Spinal cord (tissue), 10 donors: ENCODE results near the gene SHISA9. TPM values are rescaled to one million over a fixed set of nuclear protein-coding genes. Genes with fewer than 3 reads are reported as not detected.

ENCODE experiments used
- DNase-seq, 6 donors: peaks; one replicate each; pipeline versions ENCODE4 v3.0.0 to v3.0.0-alpha.2; 2013 to 2015; ENCODE audit warnings: low spot score in 6 of 6, low read depth in 4 of 6
- H3K27ac ChIP-seq: one replicate; pipeline ENCODE4 v1.5.1; 2013; ENCODE audit warnings: low read depth, low read length, control low read depth
- H3K27me3 ChIP-seq: one replicate; pipeline ENCODE4 v1.6.1; 2013; ENCODE audit warnings: low read length; ENCODE audit not compliant: control insufficient read depth, insufficient read depth
- H3K36me3 ChIP-seq: one replicate; pipeline ENCODE4 v1.6.1; 2013; ENCODE audit warnings: low read length; ENCODE audit not compliant: control insufficient read depth, insufficient read depth
- H3K4me1 ChIP-seq: one replicate; pipeline ENCODE4 v1.6.1; 2013; ENCODE audit warnings: low read length; ENCODE audit not compliant: control insufficient read depth, insufficient read depth
- H3K4me3 ChIP-seq: one replicate; pipeline ENCODE4 v1.5.1; 2013; ENCODE audit warnings: low read depth, low read length, control low read depth
- H3K9me3 ChIP-seq: one replicate; pipeline ENCODE4 v1.6.1; 2013; ENCODE audit warnings: low read length; ENCODE audit not compliant: control insufficient read depth, insufficient read depth
- whole genome bisulfite sequencing: methylation state at CpG from one replicate; pipeline ENCODE4 v1.1.5; 2013; ENCODE audit warnings: missing lambda C conversion rate; ENCODE audit not compliant: insufficient coverage; 5-methylcytosine and 5-hydroxymethylcytosine counted together
- polyA plus RNA-seq, 2 donors: library from polyadenylated mRNA; unstranded; fragments of 120-200 nt; gene quantifications; one replicate each; pipeline ENCODE4 v1.2.1, GENCODE V29; 2013; ENCODE audit not compliant: insufficient read length in 2 of 2
- total RNA-seq, 2 donors: library from RNA; depleted of rRNA in 1 of 2; stranded (reverse); fragments of 120-200 nt in 1 of 2; fragments of >200 nt in 1 of 2; gene quantifications; one replicate each; pipeline versions ENCODE4 v1.2.3 to v1.2.4, GENCODE V29; 2013 to 2014
- donor health status: healthy.

Gene SHISA9
- total and polyA plus RNA-seq, 4 donors, result 6.2 to 23.3 (median 14.7) TPM

DNA sequence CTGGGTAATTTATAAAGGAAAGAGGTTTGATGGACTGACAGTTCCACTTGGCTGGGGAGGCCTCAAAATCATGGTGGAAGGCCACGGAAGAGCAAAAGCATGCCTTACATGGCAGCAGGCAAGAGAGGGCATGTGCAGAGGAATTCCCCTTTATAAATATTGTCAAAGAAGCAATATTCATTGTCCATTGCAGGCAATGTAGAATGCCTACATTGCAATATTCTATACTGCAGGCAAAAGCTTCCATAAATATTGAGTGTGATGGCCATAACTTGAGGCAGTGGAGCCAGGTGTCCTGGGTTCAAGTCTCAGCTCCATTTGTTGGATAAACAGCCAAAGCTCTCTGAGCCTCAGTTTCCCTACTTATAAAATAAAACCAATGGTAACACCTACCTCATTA, 322.3 kb downstream of the SHISA9 start:
- WGBS, result no CpG with 5 or more reads among the region's 1 CpG
- no peaks in the 10 kb centered on the region for H3K4me1 ChIP-seq

DNA sequence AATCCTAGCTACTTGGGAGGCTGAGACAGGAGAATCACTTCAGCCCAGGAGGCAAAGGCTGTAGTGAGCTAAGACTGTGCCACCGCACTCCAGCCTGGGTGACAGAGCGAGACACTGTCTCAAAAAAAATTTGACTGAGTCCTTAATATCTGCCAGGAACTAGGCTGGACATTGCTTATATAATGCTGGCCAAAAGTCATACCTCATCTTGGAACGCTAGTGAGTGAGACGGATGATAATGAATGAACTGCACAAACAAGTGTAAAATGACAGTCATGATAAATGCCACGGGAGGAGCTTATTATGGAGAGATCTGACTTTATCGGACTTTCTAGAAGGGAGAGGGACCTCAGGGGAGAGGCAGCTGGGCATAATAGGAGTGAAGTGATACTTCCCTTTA, 327.6 kb downstream of the SHISA9 start:
- Histone ChIP-seq H3K4me1 (no peaks in the 10 kb centered on the region), H3K4me3 (no peak overlapping the region), H3K27me3 (no peaks in the 10 kb centered on the region), H3K27ac (no peak overlapping the region), H3K9me3 (no peaks in the 10 kb centered on the region), H3K36me3 (no peaks in the 10 kb centered on the region)
- no peak for DNase-seq
- 92% methylated on average over 5 of the region's 6 CpGs for WGBS

More for the DNA sequence above, 322.3 kb downstream of the SHISA9 start:
- Histone ChIP-seq H3K36me3 (no peaks in the 10 kb centered on the region), H3K27ac (no peak overlapping the region), H3K9me3 (no peaks in the 10 kb centered on the region), H3K27me3 (no peaks in the 10 kb centered on the region), H3K4me3 (no peak overlapping the region)
- no peak for DNase-seq

DNA sequence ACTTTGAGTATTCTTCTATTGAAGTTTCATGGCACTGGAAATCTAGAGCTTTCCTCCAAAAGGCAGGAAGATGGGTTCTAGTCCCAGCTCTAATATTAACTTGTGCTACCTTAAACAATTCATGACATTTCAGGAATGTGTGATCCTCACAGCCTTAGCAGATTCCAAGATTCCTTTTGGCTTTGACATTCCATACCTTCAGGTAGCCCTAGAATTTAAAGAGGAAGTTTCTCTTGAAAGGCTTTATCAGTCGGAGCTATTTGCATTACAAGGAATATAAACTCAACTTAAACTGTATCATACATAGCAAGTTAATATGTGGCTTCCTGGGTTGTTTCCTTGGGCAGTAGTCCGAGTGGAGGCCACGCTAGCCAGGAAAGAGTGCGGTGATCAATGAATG, 330.0 kb downstream of the SHISA9 start:
- 86% methylated on average over 3 of the region's 4 CpGs for WGBS
- Histone ChIP-seq H3K4me3 (no peak overlapping the region), H3K36me3 (peaks cover 6% of the 10 kb centered on the region), H3K9me3 (no peaks in the 10 kb centered on the region), H3K4me1 (no peaks in the 10 kb centered on the region), H3K27ac (no peak overlapping the region), H3K27me3 (no peaks in the 10 kb centered on the region)
- DNase-seq, result no peak

DNA sequence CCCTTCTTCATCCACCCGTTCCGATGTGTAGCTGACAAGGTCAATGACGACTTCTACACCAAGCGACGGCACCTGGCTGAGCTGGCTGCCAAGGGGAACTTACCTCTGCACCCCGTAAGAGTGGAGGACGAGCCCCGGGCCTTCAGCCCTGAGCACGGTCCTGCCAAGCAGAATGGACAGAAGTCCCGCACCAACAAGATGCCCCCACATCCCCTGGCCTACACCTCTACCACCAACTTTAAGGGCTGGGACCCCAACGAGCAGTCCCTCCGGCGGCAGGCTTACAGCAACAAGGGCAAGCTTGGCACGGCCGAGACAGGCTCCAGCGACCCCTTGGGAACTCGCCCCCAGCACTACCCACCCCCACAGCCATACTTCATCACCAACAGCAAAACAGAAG, 333.6 kb downstream of the SHISA9 start:
- WGBS, result 91% methylated on average over 16 of the region's 17 CpGs
- H3K4me3 ChIP-seq, result no peak overlapping the region
- no peaks in the 10 kb centered on the region for H3K9me3 ChIP-seq
- H3K27me3 ChIP-seq, result no peaks in the 10 kb centered on the region
- peaks cover 6% of the 10 kb centered on the region for H3K36me3 ChIP-seq
- no peak overlapping the region for H3K27ac ChIP-seq
- DNase-seq, result no peak
- H3K4me1 ChIP-seq, result no peaks in the 10 kb centered on the region

DNA sequence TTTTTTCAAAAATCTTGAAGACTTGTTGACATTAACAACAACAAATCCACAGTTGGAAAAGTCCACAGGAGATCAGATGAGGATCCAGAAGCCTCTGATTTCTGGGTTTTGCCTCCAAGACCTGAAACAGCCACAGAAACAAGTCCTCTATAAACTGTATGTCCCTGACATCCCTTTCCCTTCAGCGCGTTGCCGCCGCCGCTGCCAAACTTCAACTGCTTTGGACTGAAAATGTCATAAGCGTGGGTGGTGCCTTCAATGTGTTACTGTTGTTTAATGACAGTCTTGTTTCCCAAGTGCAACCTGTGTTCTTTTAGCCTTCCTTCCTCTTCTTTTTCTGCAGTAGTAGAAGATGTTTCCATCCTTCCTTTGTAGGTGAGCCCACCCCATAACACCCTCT, 334.9 kb downstream of the SHISA9 start:
- no peak overlapping the region for H3K4me3 ChIP-seq
- no peaks in the 10 kb centered on the region for H3K9me3 ChIP-seq
- peaks cover 6% of the 10 kb centered on the region for H3K36me3 ChIP-seq
- no peaks in the 10 kb centered on the region for H3K27me3 ChIP-seq
- H3K4me1 ChIP-seq, result no peaks in the 10 kb centered on the region
- no peak overlapping the region for H3K27ac ChIP-seq
- WGBS, result no CpG with 5 or more reads among the region's 6 CpGs
- DNase-seq, result no peak

DNA sequence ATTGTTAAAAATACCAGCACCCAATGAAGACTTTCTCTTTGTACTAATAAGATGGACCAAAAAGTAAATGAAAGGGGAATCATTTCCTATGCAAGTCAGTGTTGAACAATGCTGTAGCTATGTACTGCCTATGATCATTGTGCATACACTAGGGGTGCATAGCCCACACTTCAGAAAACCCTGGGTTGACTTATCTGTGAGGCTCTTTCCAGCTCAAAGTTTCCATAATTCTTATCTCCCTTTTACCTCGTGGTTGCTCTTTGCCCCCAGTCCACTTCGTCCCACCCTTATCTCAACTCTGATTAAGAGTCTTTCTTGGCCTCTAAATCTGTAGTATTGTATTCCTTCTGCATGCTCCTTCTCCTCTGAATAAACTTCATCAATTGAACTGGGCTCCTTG, 336.8 kb downstream of the SHISA9 start:
- Histone ChIP-seq H3K4me3 (no peak overlapping the region), H3K4me1 (no peaks in the 10 kb centered on the region), H3K27me3 (no peaks in the 10 kb centered on the region), H3K27ac (no peak overlapping the region), H3K9me3 (no peaks in the 10 kb centered on the region), H3K36me3 (peaks cover 6% of the 10 kb centered on the region)
- no peak for DNase-seq
- WGBS, result 93% methylated on average over 2 of the region's 2 CpGs

DNA sequence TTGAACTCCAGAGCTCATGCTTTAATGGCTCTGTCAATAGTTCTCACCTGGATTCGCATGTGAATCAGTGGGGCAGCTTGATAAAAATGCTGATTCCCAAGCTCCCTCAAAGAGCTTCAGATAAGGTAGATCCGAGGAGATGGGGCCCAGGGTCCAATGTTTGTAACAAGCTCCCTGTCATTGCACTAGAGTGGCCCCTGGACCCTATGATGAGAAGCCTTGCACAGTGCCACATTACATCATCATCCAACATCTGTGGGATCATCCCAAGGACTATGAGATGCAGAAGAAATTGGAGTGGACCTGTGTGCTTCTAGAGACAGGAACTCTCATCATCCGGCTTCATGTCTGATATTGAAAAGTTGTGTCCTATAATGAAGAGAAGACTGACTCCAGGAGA, 340.8 kb downstream of the SHISA9 start:
- Histone ChIP-seq H3K9me3 (no peaks in the 10 kb centered on the region), H3K27ac (no peak overlapping the region), H3K36me3 (no peaks in the 10 kb centered on the region), H3K27me3 (no peaks in the 10 kb centered on the region), H3K4me1 (no peaks in the 10 kb centered on the region), H3K4me3 (no peak overlapping the region)
- 92% methylated on average over 2 of the region's 3 CpGs for WGBS
- no peak for DNase-seq

DNA sequence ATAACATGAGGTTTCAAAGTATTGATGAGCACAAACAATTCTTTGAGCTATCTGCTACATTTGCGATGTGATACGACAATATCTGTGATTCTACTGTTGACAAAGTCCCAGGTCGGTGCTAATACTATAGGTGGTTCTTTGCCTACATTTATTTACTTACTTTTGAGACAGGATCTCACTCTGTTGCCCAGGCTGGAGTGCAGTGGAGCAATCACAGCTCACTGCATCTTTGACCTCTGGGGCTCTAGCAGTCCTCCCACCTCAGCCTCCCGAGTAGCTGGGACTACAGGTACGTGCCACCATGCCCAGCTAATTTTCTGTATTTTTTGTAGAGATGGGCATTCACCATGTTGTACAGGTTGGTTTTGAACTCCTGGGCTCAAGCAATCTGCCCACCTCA, 343.4 kb downstream of the SHISA9 start:
- H3K9me3 ChIP-seq, result no peaks in the 10 kb centered on the region
- H3K4me3 ChIP-seq, result no peak overlapping the region
- no peaks in the 10 kb centered on the region for H3K4me1 ChIP-seq
- 92% methylated on average over 3 of the region's 5 CpGs for WGBS
- DNase-seq, result no peak
- no peaks in the 10 kb centered on the region for H3K36me3 ChIP-seq
- no peak overlapping the region for H3K27ac ChIP-seq
- no peaks in the 10 kb centered on the region for H3K27me3 ChIP-seq

DNA sequence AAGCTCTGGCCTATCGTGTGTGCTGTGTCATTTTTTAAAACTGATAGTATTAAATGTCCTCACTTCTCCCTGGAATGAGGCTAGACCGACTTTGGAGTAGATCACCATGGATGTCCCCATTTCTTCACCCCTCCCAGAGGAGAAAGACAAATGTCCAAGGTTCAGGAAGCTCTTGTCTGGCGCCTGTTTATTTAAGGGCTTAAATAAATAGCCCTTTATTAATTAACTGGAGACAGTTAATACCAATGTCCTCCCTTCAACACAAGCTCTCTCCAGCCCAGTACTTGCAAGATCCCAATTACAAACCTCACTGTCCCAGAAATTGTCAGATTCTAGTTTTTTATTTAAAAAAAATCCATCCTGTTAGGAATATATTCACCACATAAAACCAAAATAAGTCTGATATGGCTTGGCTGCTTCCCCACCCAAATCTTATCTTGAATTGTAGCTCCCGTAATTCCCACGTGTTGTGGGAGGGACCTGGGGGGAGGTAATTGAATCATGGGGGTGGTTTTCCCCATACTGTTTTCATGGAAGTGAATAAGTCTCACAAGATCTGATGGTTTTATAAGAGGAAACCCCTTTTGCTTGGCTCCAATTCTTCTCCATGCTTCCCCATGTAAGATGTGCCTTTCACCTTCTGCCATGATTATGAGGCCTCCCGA, 344.4 kb downstream of the SHISA9 start:
- Histone ChIP-seq H3K27ac (no peak overlapping the region), H3K36me3 (no peaks in the 10 kb centered on the region), H3K27me3 (no peaks in the 10 kb centered on the region), H3K4me3 (no peak overlapping the region), H3K9me3 (no peaks in the 10 kb centered on the region), H3K4me1 (no peaks in the 10 kb centered on the region)
- WGBS, result 89% methylated on average over 1 of the region's 6 CpGs
- DNase-seq, result no peak

DNA sequence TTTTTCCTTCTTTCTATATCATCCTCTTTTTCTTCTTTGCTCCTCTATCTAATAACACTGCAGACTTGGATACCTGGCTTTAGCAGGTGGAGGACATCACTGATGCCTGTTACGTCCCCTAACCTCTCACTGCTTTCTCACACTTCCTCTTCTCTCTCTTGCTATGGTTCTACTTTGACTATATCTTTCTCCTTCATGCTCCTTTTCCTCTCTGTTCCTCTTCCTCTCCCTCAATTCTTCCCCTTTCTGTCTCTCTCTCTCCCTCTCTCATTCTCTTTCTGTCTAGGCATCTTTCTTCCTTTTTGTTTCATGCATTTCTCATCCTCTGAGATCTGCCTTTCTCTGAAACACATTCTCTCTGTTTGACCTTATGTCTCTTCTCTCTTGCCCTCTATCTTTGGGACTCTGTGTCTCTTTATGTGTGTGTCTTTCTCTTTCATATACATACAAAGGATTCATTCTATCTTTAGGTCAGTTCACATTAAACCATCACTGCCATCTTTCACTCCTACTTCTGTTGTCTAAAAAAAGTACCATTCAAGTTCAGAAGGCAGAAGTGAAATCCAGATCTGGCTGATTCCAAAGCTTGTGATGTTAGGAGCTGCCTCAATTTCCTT, 353.7 kb downstream of the SHISA9 start:
- no peak overlapping the region for H3K4me3 ChIP-seq
- H3K36me3 ChIP-seq, result no peaks in the 10 kb centered on the region
- no peaks in the 10 kb centered on the region for H3K9me3 ChIP-seq
- no peak overlapping the region for H3K27ac ChIP-seq
- 76% methylated on average over 1 of the region's 1 CpG for WGBS
- H3K27me3 ChIP-seq, result no peaks in the 10 kb centered on the region
- no peaks in the 10 kb centered on the region for H3K4me1 ChIP-seq
- peak in 1 of 6 donors; percentile 4 for DNase-seq
